ENCODE measurements around the gene SLC9C1.

SLC9C1 gene

GRCh38 chr3:112293368-112294321 is at the start of gene SLC9C1:
SLC9C1 (minus strand) TSS chr3:112294216; CDS start chr3:112286791, 7,425 bp downstream.
- DNase-seq (ENCODE audit: low read depth), result peak; percentile 83

GRCh38 chr3:112341386-112341785 is 47.4 kb upstream of the SLC9C1 start:
- no peak for DNase-seq (ENCODE audit: low read depth)

- DNase-seq (ENCODE audit: low read depth), result no peak
Observed at GRCh38 chr3:112339609-112340008, 45.6 kb upstream of the SLC9C1 start.

GRCh38 chr3:112339134-112339533 is 45.1 kb upstream of the SLC9C1 start:
- DNase-seq (ENCODE audit: low read depth), result no peak

GRCh38 chr3:112338727-112339056 is 44.7 kb upstream of the SLC9C1 start:
- no peak for DNase-seq (ENCODE audit: low read depth)

- DNase-seq (ENCODE audit: low read depth), result peak; percentile 31
Observed at GRCh38 chr3:112338021-112338726, 44.2 kb upstream of the SLC9C1 start.

- no peak for DNase-seq (ENCODE audit: low read depth)
Observed at GRCh38 chr3:112335434-112335781, 41.4 kb upstream of the SLC9C1 start.

GRCh38 chr3:112334691-112335433 is 40.8 kb upstream of the SLC9C1 start:
- no peak for DNase-seq (ENCODE audit: low read depth)

- DNase-seq (ENCODE audit: low read depth), result peak; percentile 45
Observed at GRCh38 chr3:112333381-112334317, 39.6 kb upstream of the SLC9C1 start.

GRCh38 chr3:112333002-112333380 is 39.0 kb upstream of the SLC9C1 start, which contains the start of gene CD200:
CD200 (plus strand) TSS chr3:112333156; CDS start chr3:112333213, 57 bp downstream.
- peak; percentile 57 for DNase-seq (ENCODE audit: low read depth)

- DNase-seq (ENCODE audit: low read depth), result no peak
Observed at GRCh38 chr3:112331851-112332250, 37.8 kb upstream of the SLC9C1 start.

- peak; percentile 71 for DNase-seq (ENCODE audit: low read depth)
Observed at GRCh38 chr3:112327371-112327951, 33.4 kb upstream of the SLC9C1 start.

GRCh38 chr3:112321867-112322652 is 28.0 kb upstream of the SLC9C1 start:
- DNase-seq (ENCODE audit: low read depth), result no peak

GRCh38 chr3:112320691-112321090 is 26.7 kb upstream of the SLC9C1 start:
- no peak for DNase-seq (ENCODE audit: low read depth)

- no peak for DNase-seq (ENCODE audit: low read depth)
Observed at GRCh38 chr3:112319516-112320276, 25.7 kb upstream of the SLC9C1 start.

GRCh38 chr3:112315791-112316190 is 21.8 kb upstream of the SLC9C1 start:
- no peak for DNase-seq (ENCODE audit: low read depth)

- DNase-seq (ENCODE audit: low read depth), result no peak
Observed at GRCh38 chr3:112314649-112315048, 20.6 kb upstream of the SLC9C1 start.

- DNase-seq (ENCODE audit: low read depth), result peak; percentile 85
Observed at GRCh38 chr3:112308151-112308911, 14.3 kb upstream of the SLC9C1 start.

- no peak for DNase-seq (ENCODE audit: low read depth)
Observed at GRCh38 chr3:112307557-112307956, 13.5 kb upstream of the SLC9C1 start.
